Brain microvascular endothelial cell (primary cell): ENCODE results near the gene ACP1.

Source experiments
- DNase-seq: peaks from one replicate; pipeline ENCODE4 v3.0.0-alpha.2; 2020
- H3K27ac ChIP-seq: fragments of 250-450 bp; sonication (Bioruptor Pico); 2 replicates; pipeline ENCODE4 v1.5.1; 2020; ENCODE audit warnings: mild to moderate bottlenecking, moderate library complexity
- H3K27me3 ChIP-seq: fragments of 250-450 bp; sonication (Bioruptor Pico); replicated peaks from 2 replicates; pipeline ENCODE4 v1.5.1; 2020; ENCODE audit warnings: mild to moderate bottlenecking
- H3K36me3 ChIP-seq: fragments of 250-450 bp; sonication (Bioruptor Pico); replicated peaks from 2 replicates; pipeline ENCODE4 v1.5.1; 2020; ENCODE audit warnings: mild to moderate bottlenecking
- H3K4me3 ChIP-seq: 2 replicates; pipeline ENCODE4 v1.5.1; 2011; ENCODE audit warnings: low read depth, mild to moderate bottlenecking, control low read depth, low read length, moderate library complexity
- CTCF ChIP-seq: IDR thresholded peaks from 2 replicates; pipeline ENCODE4 v1.5.1; 2011; ENCODE audit warnings: low read depth, mild to moderate bottlenecking, moderate library complexity, low read length, control low read depth, inconsistent platforms; ENCODE audit errors: missing control alignments
- in situ Hi-C: cut with HindIII; loops from 2 replicates; pipeline ENCODE4 v1.10.0; 2017; ENCODE audit warnings: low sequenced_read_pairs, low pct_ligation_motif_present

ACP1 gene

GRCh38 chr2:263022-263738 lies 1.6 kb upstream of the ACP1 start:
- no peak for DNase-seq
- in situ Hi-C loops = no loop called here
- no peaks in the 10 kb centered on the region for H3K36me3 ChIP-seq
- no peak overlapping the region for H3K27ac ChIP-seq
- H3K27me3 ChIP-seq = no peaks in the 10 kb centered on the region
- TF ChIP-seq CTCF = no peak
- peak overlapping the region; percentile 94 for H3K4me3 ChIP-seq

DNA sequence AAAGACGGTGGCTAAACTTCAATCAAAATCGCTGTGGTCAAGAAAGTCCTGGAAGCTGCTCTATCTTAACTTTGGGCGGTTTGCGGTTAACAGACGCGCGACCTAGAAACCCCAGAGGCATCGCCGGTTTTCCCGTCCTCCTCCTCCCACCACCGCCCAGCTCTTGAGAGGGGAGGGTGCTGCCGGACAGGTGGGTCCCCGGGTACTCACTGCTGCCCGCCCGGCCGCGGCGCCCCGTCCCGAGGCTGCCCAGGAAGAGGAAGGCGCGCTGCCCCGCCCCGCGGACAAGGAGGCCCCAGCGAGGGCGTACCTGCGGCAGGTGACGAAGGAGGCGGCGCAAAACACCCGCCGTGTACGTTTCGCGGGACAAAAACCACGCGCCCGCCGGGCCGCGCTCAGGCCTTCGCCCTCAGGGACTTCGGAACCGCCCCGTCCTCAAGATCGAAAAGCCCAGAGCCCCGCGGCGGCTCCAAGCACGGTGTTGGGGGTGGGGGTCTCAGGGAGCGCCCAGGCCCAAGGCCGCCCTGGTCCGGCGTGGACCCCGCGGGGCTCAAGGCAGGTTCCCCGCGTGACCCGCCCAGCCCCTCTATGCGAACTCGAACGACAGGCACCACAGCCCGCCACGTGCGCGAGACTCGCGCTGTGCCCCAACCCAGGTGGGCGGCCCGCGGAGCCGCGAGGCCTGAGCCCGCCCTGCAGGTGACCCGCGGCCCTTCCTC lies 814 bp upstream of the ACP1 start, which contains the start of gene SH3YL1:
Gene SH3YL1, minus strand, starts transcription at position 259 of the 719 bp plus-strand sequence. Its CDS starts 48 bp downstream, at position 211.
- in situ Hi-C loops = no loop called here
- Histone ChIP-seq H3K27ac (peak within 1 kb of the TSS; percentile 77), H3K36me3 (no peaks in the 10 kb centered on the region), H3K4me3 (peak within 1 kb of the TSS; percentile 94), H3K27me3 (no peaks in the 10 kb centered on the region)
- no peak for DNase-seq
- TF ChIP-seq CTCF = no peak

DNA sequence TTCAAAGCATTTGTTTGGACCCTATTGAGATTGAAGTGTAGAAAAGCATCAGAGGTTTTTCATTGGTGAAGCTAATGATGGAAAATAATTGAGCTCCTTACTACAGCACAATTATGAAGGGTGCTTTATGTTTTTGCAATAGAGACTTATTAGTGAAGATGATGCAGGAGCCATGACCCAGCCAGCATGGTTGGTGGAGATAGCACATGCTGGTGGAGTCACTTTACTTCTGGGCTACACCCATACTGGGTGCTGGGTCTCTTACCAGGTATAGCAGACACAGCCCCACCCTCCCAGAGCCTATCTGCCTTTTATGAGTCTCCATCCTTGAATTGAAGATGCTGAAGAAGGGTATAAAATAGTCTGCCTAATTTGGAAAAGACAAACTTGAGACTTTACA lies 3.6 kb downstream of the ACP1 start:
- TF ChIP-seq CTCF = no peak
- in situ Hi-C loops = no loop called here
- Histone ChIP-seq H3K27ac (no peak overlapping the region), H3K27me3 (no peaks in the 10 kb centered on the region), H3K36me3 (no peaks in the 10 kb centered on the region), H3K4me3 (no peak overlapping the region)
- no peak for DNase-seq

- Histone ChIP-seq H3K27ac (no peak overlapping the region), H3K4me3 (no peak overlapping the region), H3K27me3 (no peaks in the 10 kb centered on the region), H3K36me3 (no peaks in the 10 kb centered on the region)
- in situ Hi-C loops = no loop called here
- TF ChIP-seq CTCF = no peak
- no peak for DNase-seq
Measured at GRCh38 chr2:269356-270030, 4.7 kb downstream of the ACP1 start.

DNA sequence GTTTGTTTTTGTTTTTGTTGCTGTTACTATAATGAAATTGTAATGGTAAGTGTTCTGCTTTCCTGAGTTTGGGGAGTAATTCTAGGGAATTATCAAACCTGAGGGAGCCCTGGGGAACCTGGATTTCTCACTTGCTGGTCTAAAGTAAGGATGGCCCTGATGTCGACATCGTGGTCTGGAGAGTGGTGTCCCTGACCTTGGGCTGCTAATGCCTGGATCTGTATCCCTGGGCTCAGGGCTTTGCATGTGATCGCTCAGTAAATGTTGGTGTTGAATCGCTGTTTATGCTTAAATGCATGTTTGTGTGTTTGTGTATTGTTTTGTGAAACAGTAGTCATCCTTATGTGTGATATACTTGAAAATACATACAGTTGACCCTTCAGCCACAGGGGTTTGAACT lies 6.1 kb downstream of the ACP1 start:
- Histone ChIP-seq H3K27ac (no peak overlapping the region), H3K36me3 (no peaks in the 10 kb centered on the region), H3K27me3 (no peaks in the 10 kb centered on the region), H3K4me3 (no peak overlapping the region)
- TF ChIP-seq CTCF = no peak
- in situ Hi-C loops = no loop called here
- no peak for DNase-seq
